Measurements from ENCODE around the gene ADM2. TPM values are rescaled to one million over a fixed set of nuclear protein-coding genes. Genes with fewer than 3 reads are reported as not detected.
A peak's percentile ranks its signal among the peaks of the same experiment; 100 is the strongest.
"Not testable (repeated sequence)": the region's sequence is repeated elsewhere in the genome, so short reads cannot be mapped to it uniquely, and the experiment has no call there.

Gene ADM2
- total RNA-seq, 1 donor, result 9.4 TPM

- Histone ChIP-seq H3K4me3 (ENCODE audit: insufficient read depth, low read length) (peak overlapping the region; percentile 74), H3K27ac (ENCODE audit: low read depth, low read length) (peak overlapping the region; percentile 33), H3K4me1 (ENCODE audit: insufficient read depth, low read length) (peaks cover 20% of the 10 kb centered on the region), H4K20me1 (ENCODE audit: insufficient read depth, low read length) (peaks cover 6% of the 10 kb centered on the region), H3K79me2 (ENCODE audit: insufficient read depth, low read length) (no peaks in the 10 kb centered on the region), H3K4me2 (ENCODE audit: insufficient read depth, low read length) (peak overlapping the region; percentile 91), H2AFZ (ENCODE audit: low read length) (peak overlapping the region; percentile 29), H3K36me3 (ENCODE audit: insufficient read depth, low read length) (no peaks in the 10 kb centered on the region), H3K9me3 (ENCODE audit: low read depth, low read length) (no peaks in the 10 kb centered on the region), H3K27me3 (ENCODE audit: insufficient read depth, low read length) (no peaks in the 10 kb centered on the region)
- peak; percentile 97 for DNase-seq (ENCODE audit: insufficient read length, low spot score, missing footprints)
- TF ChIP-seq, protein P1, sequence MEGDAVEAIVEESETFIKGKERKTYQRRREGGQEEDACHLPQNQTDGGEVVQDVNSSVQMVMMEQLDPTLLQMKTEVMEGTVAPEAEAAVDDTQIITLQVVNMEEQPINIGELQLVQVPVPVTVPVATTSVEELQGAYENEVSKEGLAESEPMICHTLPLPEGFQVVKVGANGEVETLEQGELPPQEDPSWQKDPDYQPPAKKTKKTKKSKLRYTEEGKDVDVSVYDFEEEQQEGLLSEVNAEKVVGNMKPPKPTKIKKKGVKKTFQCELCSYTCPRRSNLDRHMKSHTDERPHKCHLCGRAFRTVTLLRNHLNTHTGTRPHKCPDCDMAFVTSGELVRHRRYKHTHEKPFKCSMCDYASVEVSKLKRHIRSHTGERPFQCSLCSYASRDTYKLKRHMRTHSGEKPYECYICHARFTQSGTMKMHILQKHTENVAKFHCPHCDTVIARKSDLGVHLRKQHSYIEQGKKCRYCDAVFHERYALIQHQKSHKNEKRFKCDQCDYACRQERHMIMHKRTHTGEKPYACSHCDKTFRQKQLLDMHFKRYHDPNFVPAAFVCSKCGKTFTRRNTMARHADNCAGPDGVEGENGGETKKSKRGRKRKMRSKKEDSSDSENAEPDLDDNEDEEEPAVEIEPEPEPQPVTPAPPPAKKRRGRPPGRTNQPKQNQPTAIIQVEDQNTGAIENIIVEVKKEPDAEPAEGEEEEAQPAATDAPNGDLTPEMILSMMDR (IDR thresholded peaks at IDR 0.05; ENCODE audit: extremely low read depth, low read depth, low read length), result no peak
Observed at GRCh38 chr22:50531962-50532674, 50.8 kb downstream of the ADM2 start.

DNA sequence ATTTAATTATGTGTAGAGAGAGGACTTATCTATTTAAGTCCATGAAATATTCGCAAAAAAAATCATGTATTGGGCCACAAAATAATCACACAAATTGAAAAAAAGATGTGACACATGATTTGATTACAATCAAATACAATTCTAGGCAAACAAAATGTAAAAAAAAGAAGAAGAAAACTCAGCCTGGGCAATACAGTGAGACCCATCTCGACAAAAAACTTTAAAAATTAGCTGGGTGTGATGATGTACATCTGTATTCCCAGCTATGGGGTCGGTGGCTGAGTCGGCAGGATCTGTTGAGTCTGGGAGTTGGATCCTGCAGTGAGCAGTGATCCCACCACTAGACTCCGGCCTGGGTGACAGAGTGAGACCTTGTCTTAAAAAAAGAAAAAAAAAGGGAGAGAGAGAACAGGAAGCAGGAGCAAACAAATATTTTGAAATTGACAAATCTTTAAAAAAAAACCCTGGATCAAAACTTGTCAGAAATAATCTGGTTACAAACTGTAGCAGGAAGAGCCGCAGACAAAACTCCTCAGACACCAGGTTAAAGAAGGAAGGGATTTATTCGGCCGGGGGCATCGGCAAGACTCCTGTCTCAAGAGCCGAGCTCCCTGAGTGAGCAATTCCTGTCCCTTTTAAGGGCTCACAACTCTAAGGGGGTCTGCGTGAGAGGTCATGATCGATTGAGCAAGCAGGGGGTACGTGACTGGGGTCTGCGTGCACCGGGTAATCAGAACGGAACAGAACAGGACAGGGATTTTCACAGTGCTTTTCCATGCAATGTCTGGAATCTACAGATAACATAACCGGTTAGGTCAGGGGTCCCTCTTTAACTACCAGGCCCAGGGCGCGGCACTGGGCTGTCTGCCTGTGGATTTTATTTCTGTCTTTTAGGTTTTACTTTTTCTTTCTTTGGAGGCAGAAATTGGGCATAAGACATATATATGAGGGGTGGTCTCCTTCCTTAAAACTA, 51.8 kb downstream of the ADM2 start:
- Histone ChIP-seq H4K20me1 (ENCODE audit: insufficient read depth, low read length) (peaks cover 6% of the 10 kb centered on the region), H3K27ac (ENCODE audit: low read depth, low read length) (peak overlapping the region; percentile 15), H3K9me3 (ENCODE audit: low read depth, low read length) (no peaks in the 10 kb centered on the region), H2AFZ (ENCODE audit: low read length) (no peak overlapping the region), H3K4me1 (ENCODE audit: insufficient read depth, low read length) (peaks cover 19% of the 10 kb centered on the region), H3K27me3 (ENCODE audit: insufficient read depth, low read length) (no peaks in the 10 kb centered on the region), H3K36me3 (ENCODE audit: insufficient read depth, low read length) (no peaks in the 10 kb centered on the region), H3K79me2 (ENCODE audit: insufficient read depth, low read length) (no peaks in the 10 kb centered on the region), H3K4me3 (ENCODE audit: insufficient read depth, low read length) (no peak overlapping the region), H3K4me2 (ENCODE audit: insufficient read depth, low read length) (no peak overlapping the region)
- TF ChIP-seq, protein P1 (IDR thresholded peaks at IDR 0.05; ENCODE audit: extremely low read depth, low read depth, low read length), result no peak
- DNase-seq (ENCODE audit: insufficient read length, low spot score, missing footprints), result peak; percentile 36

DNA sequence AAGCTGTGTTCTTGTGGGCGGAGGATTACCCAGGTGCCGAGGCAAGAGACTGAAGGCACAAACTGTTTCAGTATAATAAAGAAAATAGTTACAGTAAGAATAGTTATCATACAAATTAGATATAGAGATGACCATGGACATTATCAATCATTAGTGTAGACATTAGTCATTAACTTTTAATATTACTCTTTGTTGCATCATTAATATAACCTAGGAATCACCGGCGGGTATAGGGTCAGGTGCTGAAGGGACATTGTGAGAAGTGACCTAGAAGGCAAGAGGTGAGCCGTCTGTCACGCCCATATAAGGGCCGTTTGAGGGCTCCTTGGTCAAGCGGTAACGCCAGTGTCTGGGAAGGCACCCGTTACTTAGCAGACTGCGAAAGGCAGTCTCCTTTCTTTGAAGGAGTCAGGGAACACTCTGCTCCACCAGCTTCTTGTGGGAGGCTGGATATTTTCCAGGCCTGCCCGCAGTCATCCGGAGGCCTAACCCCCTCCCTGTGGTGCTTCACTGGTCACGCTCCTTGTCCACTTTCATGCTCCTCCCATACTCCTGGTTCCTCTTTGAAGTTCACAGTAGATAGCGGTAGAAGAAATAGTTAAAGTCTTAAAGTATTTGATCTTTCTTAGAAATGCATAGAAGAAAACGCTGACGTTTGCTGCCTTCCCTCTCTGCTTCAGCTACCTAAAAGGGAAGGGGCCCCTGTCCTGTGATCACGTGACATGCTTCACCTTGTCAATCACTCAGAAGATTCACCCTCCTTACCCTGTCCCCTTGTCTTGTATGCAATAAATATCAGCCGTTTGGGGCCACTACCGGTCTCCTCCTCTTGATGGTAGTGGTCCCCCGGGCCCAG, 52.7 kb downstream of the ADM2 start:
- H3K4me3 ChIP-seq (ENCODE audit: insufficient read depth, low read length); H4K20me1 ChIP-seq (ENCODE audit: insufficient read depth, low read length); H3K27me3 ChIP-seq (ENCODE audit: insufficient read depth, low read length); H3K79me2 ChIP-seq (ENCODE audit: insufficient read depth, low read length); H3K36me3 ChIP-seq (ENCODE audit: insufficient read depth, low read length); H3K9me3 ChIP-seq (ENCODE audit: low read depth, low read length); H3K27ac ChIP-seq (ENCODE audit: low read depth, low read length): not testable (repeated sequence)
- peak overlapping the region; percentile 18 for H3K4me2 ChIP-seq (ENCODE audit: insufficient read depth, low read length)
- peak overlapping the region; percentile 22 for H2AFZ ChIP-seq (ENCODE audit: low read length)
- peak; percentile 5 for DNase-seq (ENCODE audit: insufficient read length, low spot score, missing footprints)
- H3K4me1 ChIP-seq (ENCODE audit: insufficient read depth, low read length), result peaks cover 26% of the 10 kb centered on the region

DNA sequence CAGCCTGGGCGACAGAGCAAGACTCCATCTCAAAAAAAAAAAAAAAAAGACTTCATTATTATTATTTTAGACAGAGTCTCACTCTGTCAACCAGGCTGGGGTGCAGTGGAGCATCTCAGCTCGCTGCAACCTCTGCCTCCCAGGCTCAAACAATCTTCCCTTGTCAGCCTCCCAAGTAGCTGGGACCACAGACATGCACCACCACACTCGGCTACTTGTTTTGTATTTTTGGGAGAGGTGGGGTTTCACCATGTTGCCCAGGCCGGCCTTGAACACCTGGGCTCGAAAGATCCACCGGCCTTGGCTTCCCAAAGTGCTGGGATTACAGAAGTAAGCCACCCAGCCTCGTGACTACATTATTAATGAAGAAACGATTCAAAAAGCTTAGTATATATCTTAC, 53.8 kb downstream of the ADM2 start:
- Histone ChIP-seq H3K4me1 (ENCODE audit: insufficient read depth, low read length) (peaks cover 34% of the 10 kb centered on the region), H4K20me1 (ENCODE audit: insufficient read depth, low read length) (no peaks in the 10 kb centered on the region), H3K9me3 (ENCODE audit: low read depth, low read length) (no peaks in the 10 kb centered on the region), H3K79me2 (ENCODE audit: insufficient read depth, low read length) (no peaks in the 10 kb centered on the region), H3K27ac (ENCODE audit: low read depth, low read length) (no peak overlapping the region), H3K36me3 (ENCODE audit: insufficient read depth, low read length) (no peaks in the 10 kb centered on the region), H2AFZ (ENCODE audit: low read length) (no peak overlapping the region), H3K4me3 (ENCODE audit: insufficient read depth, low read length) (no peak overlapping the region), H3K27me3 (ENCODE audit: insufficient read depth, low read length) (no peaks in the 10 kb centered on the region), H3K4me2 (ENCODE audit: insufficient read depth, low read length) (no peak overlapping the region)
- TF ChIP-seq, protein P1 (IDR thresholded peaks at IDR 0.05; ENCODE audit: extremely low read depth, low read depth, low read length), result no peak
- no peak for DNase-seq (ENCODE audit: insufficient read length, low spot score, missing footprints)
